ENCODE results near the gene EAF1.

EAF1 gene

GRCh38 chr3:15458212-15458780 is 30.9 kb downstream of the EAF1 start:
- no peak for DNase-seq (ENCODE audit: low read depth)
- TF ChIP-seq CTCF (IDR thresholded peaks at IDR 0.05; ENCODE audit: low read length, missing control alignments), result no peak
- H3K4me3 ChIP-seq (replicated peaks; ENCODE audit: low read depth, low read length), result no peak overlapping the region

- no peak for TF ChIP-seq CTCF (IDR thresholded peaks at IDR 0.05; ENCODE audit: low read length, missing control alignments)
Measured at GRCh38 chr3:15460891-15461531, 33.6 kb downstream of the EAF1 start.

GRCh38 chr3:15462451-15462850 is 35.1 kb downstream of the EAF1 start:
- TF ChIP-seq CTCF (IDR thresholded peaks at IDR 0.05; ENCODE audit: low read length, missing control alignments), result no peak

More at GRCh38 chr3:15460891-15461531, 33.6 kb downstream of the EAF1 start:
- DNase-seq (ENCODE audit: low read depth), result no peak
- no peak overlapping the region for H3K4me3 ChIP-seq (replicated peaks; ENCODE audit: low read depth, low read length)

GRCh38 chr3:15465876-15466585 is 38.6 kb downstream of the EAF1 start:
- no peak for DNase-seq (ENCODE audit: low read depth)
- no peak for TF ChIP-seq CTCF (IDR thresholded peaks at IDR 0.05; ENCODE audit: low read length, missing control alignments)

More at GRCh38 chr3:15462451-15462850, 35.1 kb downstream of the EAF1 start:
- DNase-seq (ENCODE audit: low read depth), result no peak
- no peak overlapping the region for H3K4me3 ChIP-seq (replicated peaks; ENCODE audit: low read depth, low read length)

GRCh38 chr3:15467227-15468181 is 40.1 kb downstream of the EAF1 start:
- no peak overlapping the region for H3K4me3 ChIP-seq (replicated peaks; ENCODE audit: low read depth, low read length)
- no peak for DNase-seq (ENCODE audit: low read depth)
- TF ChIP-seq CTCF (IDR thresholded peaks at IDR 0.05; ENCODE audit: low read length, missing control alignments), result no peak

More at GRCh38 chr3:15465876-15466585, 38.6 kb downstream of the EAF1 start:
- no peak overlapping the region for H3K4me3 ChIP-seq (replicated peaks; ENCODE audit: low read depth, low read length)

GRCh38 chr3:15470261-15470660 is 42.9 kb downstream of the EAF1 start:
- DNase-seq (ENCODE audit: low read depth), result no peak
- TF ChIP-seq CTCF (IDR thresholded peaks at IDR 0.05; ENCODE audit: low read length, missing control alignments), result no peak
- no peak overlapping the region for H3K4me3 ChIP-seq (replicated peaks; ENCODE audit: low read depth, low read length)

Measured in fibroblast of pulmonary artery (primary cell).